Esophagus muscularis mucosa (tissue), 4 donors: ENCODE measurements around the gene ZFP90. TPM values are rescaled to one million over a fixed set of nuclear protein-coding genes. Genes with fewer than 3 reads are reported as not detected.

ENCODE experiments used
- DNase-seq: peaks from one replicate; pipeline ENCODE4 v3.0.0-alpha.2; 2017; ENCODE audit errors: extremely low spot score
- H3K27ac ChIP-seq, 4 donors: fragments of 200-600 bp; sonication (generic); replicated peaks in 1 of 4; 1 replicate in 3 of 4; 2 replicates in 1 of 4; pipeline ENCODE4 v1.5.1; 2016 to 2019; ENCODE audit warnings: mild to moderate bottlenecking in 1 of 4
- H3K27me3 ChIP-seq, 4 donors: fragments of 200-600 bp; sonication (generic); one replicate each; pipeline versions ENCODE4 v1.5.1 to v1.6.0; 2016 to 2019
- H3K36me3 ChIP-seq, 4 donors: fragments of 200-600 bp; sonication (generic); one replicate each; pipeline ENCODE4 v1.5.1; 2016 to 2019
- H3K4me1 ChIP-seq, 4 donors: fragments of 200-600 bp; sonication (generic); one replicate each; pipeline ENCODE4 v1.5.1; 2016 to 2019
- H3K4me3 ChIP-seq, 4 donors: fragments of 200-600 bp; sonication (generic); 1 replicate in 2 of 4; 2 replicates in 2 of 4; pipeline ENCODE4 v1.5.1; 2016 to 2019; ENCODE audit warnings: mild to moderate bottlenecking in 4 of 4, moderate library complexity in 1 of 4
- H3K9me3 ChIP-seq, 4 donors: fragments of 200-600 bp; sonication (generic); 1 replicate in 3 of 4; 2 replicates in 1 of 4; pipeline ENCODE4 v1.5.1; 2016 to 2019
- EP300 ChIP-seq: sonication (generic); formaldehyde crosslinking; IDR thresholded peaks from one replicate; pipeline ENCODE4 v1.6.1; 2017; ENCODE audit warnings: antibody characterized with exemption
- POLR2A ChIP-seq: fragments of 450-650 bp; IDR thresholded peaks from one replicate; pipeline ENCODE4 v1.6.1; 2017; ENCODE audit warnings: antibody characterized with exemption, moderate library complexity, mild to moderate bottlenecking, low read depth
- POLR2AphosphoS5 ChIP-seq, 2 donors: sonication (generic); formaldehyde crosslinking; IDR thresholded peaks; one replicate each; pipeline ENCODE4 v1.6.1; 2017; ENCODE audit warnings: antibody characterized with exemption in 2 of 2
- WGBS: methylation state at CpG from one replicate; pipeline ENCODE4 v1.1.5; 2018; 5-methylcytosine and 5-hydroxymethylcytosine counted together
- intact Hi-C: fragments of 100-400 bp; cut with DNase I; formaldehyde crosslinking; loops from one replicate; pipeline ENCODE4 v1.15.1; 2023
- total RNA-seq, 4 donors: library from RNA; depleted of rRNA; stranded (reverse); fragments of >200 nt; gene quantifications; one replicate each; pipeline versions ENCODE4 v1.1.0 to v1.2.1, GENCODE V29; 2016
- TF ChIP-seq, protein P1 (sequence below), 3 experiments: fragments of 200-600 bp in 2 of 3; fragments of 450-650 bp in 1 of 3; sonication (generic) in 2 of 3; IDR thresholded peaks; one replicate each; pipeline ENCODE4 v1.5.1; 2017 to 2019; ENCODE audit warnings: antibody characterized with exemption in 3 of 3, mild to moderate bottlenecking in 2 of 3, moderate library complexity in 1 of 3

ZFP90 gene
- total RNA-seq, 4 donors from 2014 or later = 27.8 to 31.0 (median 29.5) TPM

DNA sequence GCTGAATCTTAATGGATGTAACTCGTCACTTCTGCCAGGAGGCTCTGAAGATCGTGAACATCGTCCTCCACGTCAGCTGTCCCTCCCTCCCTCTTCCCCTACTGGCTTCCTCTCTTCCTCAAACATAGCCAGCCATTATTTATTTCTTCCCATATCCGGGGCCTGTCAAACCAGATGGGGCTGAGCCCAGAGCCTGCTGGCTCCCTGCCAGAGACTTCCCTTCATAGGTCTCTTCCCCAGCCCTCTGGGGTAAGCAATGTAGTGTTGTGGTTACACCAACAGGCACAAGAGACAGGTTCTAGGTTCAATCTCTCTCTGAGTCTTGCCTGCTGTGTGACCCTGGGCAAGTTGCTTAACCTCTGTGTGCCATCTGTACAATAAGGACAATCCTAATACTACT, 40.1 kb upstream of the ZFP90 start:
- no peak overlapping the region for H3K27ac ChIP-seq
- H3K9me3 ChIP-seq = no peaks in the 10 kb centered on the region
- H3K36me3 ChIP-seq = no peaks in the 10 kb centered on the region
- intact Hi-C loops = no loop called here
- no peak overlapping the region for H3K4me3 ChIP-seq
- H3K4me1 ChIP-seq = no peaks in the 10 kb centered on the region
- TF ChIP-seq EP300 = no peak
- no peak for TF ChIP-seq POLR2A
- TF ChIP-seq POLR2AphosphoS5 (IDR thresholded peaks at IDR 0.05) = no peak
- TF ChIP-seq, protein P1, sequence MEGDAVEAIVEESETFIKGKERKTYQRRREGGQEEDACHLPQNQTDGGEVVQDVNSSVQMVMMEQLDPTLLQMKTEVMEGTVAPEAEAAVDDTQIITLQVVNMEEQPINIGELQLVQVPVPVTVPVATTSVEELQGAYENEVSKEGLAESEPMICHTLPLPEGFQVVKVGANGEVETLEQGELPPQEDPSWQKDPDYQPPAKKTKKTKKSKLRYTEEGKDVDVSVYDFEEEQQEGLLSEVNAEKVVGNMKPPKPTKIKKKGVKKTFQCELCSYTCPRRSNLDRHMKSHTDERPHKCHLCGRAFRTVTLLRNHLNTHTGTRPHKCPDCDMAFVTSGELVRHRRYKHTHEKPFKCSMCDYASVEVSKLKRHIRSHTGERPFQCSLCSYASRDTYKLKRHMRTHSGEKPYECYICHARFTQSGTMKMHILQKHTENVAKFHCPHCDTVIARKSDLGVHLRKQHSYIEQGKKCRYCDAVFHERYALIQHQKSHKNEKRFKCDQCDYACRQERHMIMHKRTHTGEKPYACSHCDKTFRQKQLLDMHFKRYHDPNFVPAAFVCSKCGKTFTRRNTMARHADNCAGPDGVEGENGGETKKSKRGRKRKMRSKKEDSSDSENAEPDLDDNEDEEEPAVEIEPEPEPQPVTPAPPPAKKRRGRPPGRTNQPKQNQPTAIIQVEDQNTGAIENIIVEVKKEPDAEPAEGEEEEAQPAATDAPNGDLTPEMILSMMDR (IDR thresholded peaks at IDR 0.05) = no peak
- 28% methylated on average over 5 of the region's 5 CpGs for WGBS
- peaks cover 0 to 23% (median 0%) of the 10 kb centered on the region in 4 donors for H3K27me3 ChIP-seq
- no peak for DNase-seq

GRCh38 chr16:68503334-68503733, 35.8 kb upstream of the ZFP90 start:
- no peak for DNase-seq
- Histone ChIP-seq H3K9me3 (no peaks in the 10 kb centered on the region), H3K4me1 (no peaks in the 10 kb centered on the region), H3K36me3 (no peaks in the 10 kb centered on the region), H3K27ac (no peak overlapping the region), H3K4me3 (no peak overlapping the region), H3K27me3 (peaks cover 0 to 33% (median 0%) of the 10 kb centered on the region in 4 donors)
- WGBS = 100% methylated on average over 3 of the region's 3 CpGs
- intact Hi-C loops = no loop called here
- TF ChIP-seq, protein P1 (IDR thresholded peaks at IDR 0.05) = no peak
- TF ChIP-seq EP300 = no peak

DNA sequence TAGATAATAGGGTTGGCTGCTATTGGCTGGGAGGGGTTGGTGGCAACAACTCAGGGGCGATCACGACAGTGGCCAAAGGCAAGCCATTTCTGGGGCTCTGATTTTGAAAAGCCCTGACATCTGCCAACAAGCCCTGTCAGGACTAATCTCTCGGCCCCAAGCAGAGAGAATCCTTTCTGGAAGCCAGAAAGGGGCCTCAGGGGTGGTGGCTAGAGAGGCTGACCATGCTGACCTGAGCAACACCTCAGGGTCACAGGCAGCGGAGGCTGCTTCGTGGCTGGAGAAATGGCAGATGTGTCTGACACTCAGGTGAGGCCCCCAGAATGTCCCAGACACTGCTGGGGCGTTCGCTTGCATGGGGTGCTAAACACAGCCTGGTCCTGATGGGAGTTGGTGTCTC, 35.0 kb upstream of the ZFP90 start:
- no peaks in the 10 kb centered on the region for H3K36me3 ChIP-seq
- H3K27ac ChIP-seq = no peak overlapping the region
- H3K9me3 ChIP-seq = no peaks in the 10 kb centered on the region
- TF ChIP-seq POLR2A = no peak
- TF ChIP-seq, protein P1 (IDR thresholded peaks at IDR 0.05) = no peak
- no peak for TF ChIP-seq POLR2AphosphoS5 (IDR thresholded peaks at IDR 0.05)
- TF ChIP-seq EP300 = no peak
- peaks cover 0 to 36% (median 0%) of the 10 kb centered on the region in 4 donors for H3K27me3 ChIP-seq
- DNase-seq = no peak
- H3K4me3 ChIP-seq = no peak overlapping the region
- H3K4me1 ChIP-seq = no peaks in the 10 kb centered on the region
- intact Hi-C loops = no loop called here
- 78% methylated on average over 6 of the region's 7 CpGs for WGBS

DNA sequence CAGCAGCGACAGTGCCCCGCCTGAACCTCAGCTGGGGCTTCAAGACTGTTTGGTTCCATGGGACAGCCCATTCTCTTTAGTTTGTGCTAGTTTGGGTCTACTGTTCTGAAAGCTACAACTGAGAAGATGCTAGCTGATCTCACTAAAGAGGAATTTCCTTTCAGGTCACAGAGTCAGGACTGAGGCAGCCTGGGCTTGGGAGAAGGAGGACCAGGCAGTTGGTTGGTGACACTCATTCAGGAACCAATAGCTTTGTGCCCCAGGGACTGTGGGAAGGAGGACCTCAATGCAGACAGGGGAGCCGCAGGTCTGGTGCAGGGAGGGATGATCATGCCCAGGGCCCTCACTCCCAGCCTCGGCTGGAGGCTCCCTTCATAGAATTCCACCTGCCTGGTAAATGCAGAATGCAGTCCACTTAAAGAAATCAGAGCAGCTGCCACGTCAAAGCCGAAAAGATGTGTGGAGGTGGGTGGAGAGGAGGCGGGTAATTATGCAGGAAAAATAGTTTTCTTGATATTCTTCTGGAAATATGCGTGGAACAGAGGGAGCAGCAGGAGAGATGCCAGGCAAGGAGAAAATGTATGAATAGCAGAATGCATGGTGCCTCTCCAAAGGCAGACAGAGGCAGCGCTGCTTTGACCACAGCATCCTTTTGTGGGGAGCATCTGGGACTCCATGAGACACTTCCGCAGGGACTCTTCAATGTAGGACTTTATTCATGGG, 32.6 kb upstream of the ZFP90 start:
- H3K4me3 ChIP-seq = no peak overlapping the region
- no peaks in the 10 kb centered on the region for H3K9me3 ChIP-seq
- no peak for TF ChIP-seq EP300
- no peak for TF ChIP-seq POLR2A
- TF ChIP-seq, protein P1 (IDR thresholded peaks at IDR 0.05) = no peak
- no peak for TF ChIP-seq POLR2AphosphoS5 (IDR thresholded peaks at IDR 0.05)
- WGBS = 75% methylated on average over 10 of the region's 10 CpGs
- peaks cover 0 to 55% (median 3%) of the 10 kb centered on the region in 4 donors for H3K27me3 ChIP-seq
- peaks cover 0 to 9% (median 7%) of the 10 kb centered on the region in 4 donors for H3K4me1 ChIP-seq
- H3K36me3 ChIP-seq = no peaks in the 10 kb centered on the region
- intact Hi-C loops = no loop called here
- H3K27ac ChIP-seq = no peak overlapping the region
- no peak for DNase-seq

DNA sequence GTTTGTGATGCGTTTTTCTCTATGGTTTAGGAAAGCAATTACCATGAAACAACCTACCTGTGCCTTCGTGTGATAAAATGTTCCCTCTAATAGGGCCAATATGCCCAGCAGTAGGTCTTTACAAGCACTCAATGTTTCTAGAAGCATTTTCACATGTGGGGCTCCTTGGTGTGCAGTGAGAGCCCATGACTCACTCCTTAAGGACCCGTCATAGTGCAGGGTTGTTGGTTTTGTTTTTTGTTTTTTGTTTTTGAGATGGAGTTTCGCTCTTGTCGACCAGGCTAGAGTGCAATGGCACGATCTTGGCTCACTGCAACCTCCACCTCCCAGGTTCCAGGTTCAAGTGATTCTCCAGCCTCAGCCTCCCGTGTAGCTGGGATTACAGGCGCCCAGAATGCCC, 31.1 kb upstream of the ZFP90 start:
- Histone ChIP-seq H3K4me1 (peaks cover 0 to 9% (median 7%) of the 10 kb centered on the region in 4 donors), H3K9me3 (no peaks in the 10 kb centered on the region), H3K27ac (no peak overlapping the region), H3K4me3 (no peak overlapping the region), H3K27me3 (peaks cover 0 to 66% (median 3%) of the 10 kb centered on the region in 4 donors), H3K36me3 (no peaks in the 10 kb centered on the region)
- intact Hi-C loops = no loop called here
- TF ChIP-seq POLR2A (no peak), POLR2AphosphoS5 (IDR thresholded peaks at IDR 0.05) (no peak), EP300 (no peak)
- TF ChIP-seq, protein P1 (IDR thresholded peaks at IDR 0.05) = no peak
- no peak for DNase-seq
- WGBS = 74% methylated on average over 8 of the region's 8 CpGs
